Tibial nerve (tissue), 4 donors: ENCODE data around the gene IL1RL2. TPM values are rescaled to one million over a fixed set of nuclear protein-coding genes. Genes with fewer than 3 reads are reported as not detected.

ENCODE experiments used
- DNase-seq, 2 donors: peaks; one replicate each; pipeline ENCODE4 v3.0.0-alpha.2; 2019; ENCODE audit warnings: low spot score in 2 of 2
- H3K27ac ChIP-seq, 4 donors: fragments of 200-600 bp; sonication (generic) in 3 of 4; one replicate each; pipeline ENCODE4 v1.5.1; 2017 to 2019; ENCODE audit warnings: mild to moderate bottlenecking in 1 of 4
- H3K27me3 ChIP-seq, 2 donors: fragments of 200-600 bp; sonication (generic) in 1 of 2; one replicate each; pipeline versions ENCODE4 v1.5.1 to v1.6.0; 2017 to 2019
- H3K36me3 ChIP-seq, 3 donors: fragments of 200-600 bp; sonication (generic); one replicate each; pipeline ENCODE4 v1.5.1; 2018 to 2019
- H3K4me1 ChIP-seq, 4 donors: fragments of 200-600 bp; sonication (generic) in 3 of 4; one replicate each; pipeline ENCODE4 v1.5.1; 2017 to 2019
- H3K4me3 ChIP-seq, 4 donors: fragments of 200-600 bp; sonication (generic) in 3 of 4; one replicate each; pipeline ENCODE4 v1.5.1; 2017 to 2019; ENCODE audit warnings: mild to moderate bottlenecking in 1 of 4, moderate library complexity in 1 of 4
- H3K9me3 ChIP-seq, 4 donors: fragments of 200-600 bp; sonication (generic) in 3 of 4; one replicate each; pipeline ENCODE4 v1.5.1; 2017 to 2019
- EP300 ChIP-seq, 2 donors: sonication (generic); formaldehyde crosslinking; IDR thresholded peaks; one replicate each; pipeline ENCODE4 v1.6.1; 2017; ENCODE audit warnings: antibody characterized with exemption in 2 of 2, mild to moderate bottlenecking in 1 of 2
- POLR2A ChIP-seq, 2 donors: fragments of 450-650 bp; IDR thresholded peaks; one replicate each; pipeline ENCODE4 v1.6.1; 2017; ENCODE audit warnings: antibody characterized with exemption in 2 of 2, mild to moderate bottlenecking in 2 of 2, moderate library complexity in 2 of 2
- WGBS, 2 donors: methylation state at CpG; one replicate each; pipeline ENCODE4 v1.1.5; 2018; 5-methylcytosine and 5-hydroxymethylcytosine counted together
- total RNA-seq, 4 donors: library from RNA; depleted of rRNA; stranded (reverse); fragments of >200 nt; gene quantifications; one replicate each; pipeline ENCODE4 v1.1.0, GENCODE V29; 2016
- TF ChIP-seq, protein P1 (sequence below), 5 experiments: fragments of 200-600 bp in 3 of 5; fragments of 450-650 bp in 2 of 5; sonication (generic) in 3 of 5; IDR thresholded peaks; one replicate each; pipeline ENCODE4 v1.5.1; 2016 to 2019; ENCODE audit warnings: antibody characterized with exemption in 5 of 5, mild to moderate bottlenecking in 3 of 5, moderate library complexity in 2 of 5

The IL1RL2 gene
- total RNA-seq, 4 donors from 2014 or later: 0.30 TPM; not detected in 3

- 95 to 97% methylated on average over 1 of the region's 1 CpG for WGBS, 2 donors
- TF ChIP-seq EP300 (IDR thresholded peaks at IDR 0.05) (no peak), POLR2A (IDR thresholded peaks at IDR 0.05) (no peak)
- TF ChIP-seq, protein P1, sequence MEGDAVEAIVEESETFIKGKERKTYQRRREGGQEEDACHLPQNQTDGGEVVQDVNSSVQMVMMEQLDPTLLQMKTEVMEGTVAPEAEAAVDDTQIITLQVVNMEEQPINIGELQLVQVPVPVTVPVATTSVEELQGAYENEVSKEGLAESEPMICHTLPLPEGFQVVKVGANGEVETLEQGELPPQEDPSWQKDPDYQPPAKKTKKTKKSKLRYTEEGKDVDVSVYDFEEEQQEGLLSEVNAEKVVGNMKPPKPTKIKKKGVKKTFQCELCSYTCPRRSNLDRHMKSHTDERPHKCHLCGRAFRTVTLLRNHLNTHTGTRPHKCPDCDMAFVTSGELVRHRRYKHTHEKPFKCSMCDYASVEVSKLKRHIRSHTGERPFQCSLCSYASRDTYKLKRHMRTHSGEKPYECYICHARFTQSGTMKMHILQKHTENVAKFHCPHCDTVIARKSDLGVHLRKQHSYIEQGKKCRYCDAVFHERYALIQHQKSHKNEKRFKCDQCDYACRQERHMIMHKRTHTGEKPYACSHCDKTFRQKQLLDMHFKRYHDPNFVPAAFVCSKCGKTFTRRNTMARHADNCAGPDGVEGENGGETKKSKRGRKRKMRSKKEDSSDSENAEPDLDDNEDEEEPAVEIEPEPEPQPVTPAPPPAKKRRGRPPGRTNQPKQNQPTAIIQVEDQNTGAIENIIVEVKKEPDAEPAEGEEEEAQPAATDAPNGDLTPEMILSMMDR (IDR thresholded peaks at IDR 0.05): no peak
- Histone ChIP-seq H3K4me3 (no peak overlapping the region), H3K4me1 (peaks cover 0 to 19% (median 1%) of the 10 kb centered on the region in 4 donors), H3K27me3 (peaks cover 0 to 9% of the 10 kb centered on the region in 2 donors), H3K36me3 (no peaks in the 10 kb centered on the region), H3K9me3 (no peaks in the 10 kb centered on the region), H3K27ac (no peak overlapping the region)
- DNase-seq: no peak
Measured at GRCh38 chr2:102184568-102184967, 2.3 kb upstream of the IL1RL2 start.

DNA sequence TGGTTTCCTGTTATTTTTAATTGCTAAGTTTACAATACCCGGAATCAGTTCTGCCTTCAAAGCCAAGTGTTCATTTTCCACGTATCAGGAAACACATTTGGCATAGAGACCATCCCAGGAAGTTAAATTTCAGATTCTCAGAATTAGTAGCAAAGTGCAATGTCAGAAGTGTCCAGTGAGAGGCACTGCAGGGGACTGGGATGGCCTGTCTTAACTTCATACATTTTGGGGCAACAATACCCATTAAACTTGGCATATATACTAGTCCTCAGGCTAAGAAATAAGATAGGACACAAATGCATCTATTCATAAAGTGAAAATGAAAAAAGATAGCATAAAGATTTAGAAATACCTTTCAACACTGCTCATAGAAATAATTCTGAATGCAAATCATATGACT, 1.5 kb upstream of the IL1RL2 start:
- H3K9me3 ChIP-seq: no peaks in the 10 kb centered on the region
- DNase-seq: no peak
- peaks cover 0 to 9% of the 10 kb centered on the region in 2 donors for H3K27me3 ChIP-seq
- TF ChIP-seq, protein P1 (IDR thresholded peaks at IDR 0.05): peak; percentile 25 to 51 (median 29)
- TF ChIP-seq POLR2A (IDR thresholded peaks at IDR 0.05): no peak
- no peak for TF ChIP-seq EP300 (IDR thresholded peaks at IDR 0.05)
- H3K27ac ChIP-seq: no peak overlapping the region
- 24 to 32% methylated on average over 2 of the region's 2 CpGs for WGBS, 2 donors
- H3K4me1 ChIP-seq: peaks cover 0 to 19% (median 1%) of the 10 kb centered on the region in 4 donors
- H3K36me3 ChIP-seq: no peaks in the 10 kb centered on the region
- H3K4me3 ChIP-seq: no peak overlapping the region

- Histone ChIP-seq H3K27me3 (peaks cover 0 to 9% of the 10 kb centered on the region in 2 donors), H3K27ac (peak overlapping the region in 1 of 4 donors; percentile 54), H3K4me1 (peaks cover 0 to 19% (median 1%) of the 10 kb centered on the region in 4 donors), H3K36me3 (no peaks in the 10 kb centered on the region), H3K9me3 (no peaks in the 10 kb centered on the region), H3K4me3 (peak overlapping the region; percentile 23 to 57 (median 44))
- 3 to 16% methylated on average over 27 to 42 of the region's 50 CpGs for WGBS, 2 donors
- DNase-seq: peak; percentile 18 to 42
- TF ChIP-seq POLR2A (IDR thresholded peaks at IDR 0.05): no peak
- TF ChIP-seq, protein P1 (IDR thresholded peaks at IDR 0.05): peak in 3 of 5 experiments; percentile 36 to 57 (median 47)
Measured at GRCh38 chr2:102187496-102188150, 800 bp downstream of the IL1RL2 start.

- WGBS, 2 donors: 83 to 85% methylated on average over 10 of the region's 10 CpGs
- TF ChIP-seq, protein P1 (IDR thresholded peaks at IDR 0.05): no peak
- TF ChIP-seq EP300 (IDR thresholded peaks at IDR 0.05) (no peak), POLR2A (IDR thresholded peaks at IDR 0.05) (no peak)
- H3K36me3 ChIP-seq: no peaks in the 10 kb centered on the region
Measured at GRCh38 chr2:102190430-102191107, 3.7 kb downstream of the IL1RL2 start.

GRCh38 chr2:102191501-102191900, 4.7 kb downstream of the IL1RL2 start:
- DNase-seq: no peak
- Histone ChIP-seq H3K27ac (no peak overlapping the region), H3K4me3 (no peak overlapping the region), H3K27me3 (peaks cover 0 to 9% of the 10 kb centered on the region in 2 donors), H3K36me3 (no peaks in the 10 kb centered on the region), H3K4me1 (peaks cover 0 to 15% (median 1%) of the 10 kb centered on the region in 4 donors), H3K9me3 (no peaks in the 10 kb centered on the region)
- 96 to 100% methylated on average over 1 of the region's 1 CpG for whole genome bisulfite sequencing, 2 donors
- TF ChIP-seq EP300 (IDR thresholded peaks at IDR 0.05) (no peak), POLR2A (IDR thresholded peaks at IDR 0.05) (no peak)
- TF ChIP-seq, protein P1 (IDR thresholded peaks at IDR 0.05): no peak

More at GRCh38 chr2:102190430-102191107, 3.7 kb downstream of the IL1RL2 start:
- H3K27me3 ChIP-seq: peaks cover 0 to 9% of the 10 kb centered on the region in 2 donors
- DNase-seq: no peak
- H3K4me3 ChIP-seq: no peak overlapping the region
- H3K9me3 ChIP-seq: no peaks in the 10 kb centered on the region
- peaks cover 0 to 16% (median 1%) of the 10 kb centered on the region in 4 donors for H3K4me1 ChIP-seq
- H3K27ac ChIP-seq: no peak overlapping the region
